ENCODE measurements around the gene GARNL3.

Gene GARNL3

DNA sequence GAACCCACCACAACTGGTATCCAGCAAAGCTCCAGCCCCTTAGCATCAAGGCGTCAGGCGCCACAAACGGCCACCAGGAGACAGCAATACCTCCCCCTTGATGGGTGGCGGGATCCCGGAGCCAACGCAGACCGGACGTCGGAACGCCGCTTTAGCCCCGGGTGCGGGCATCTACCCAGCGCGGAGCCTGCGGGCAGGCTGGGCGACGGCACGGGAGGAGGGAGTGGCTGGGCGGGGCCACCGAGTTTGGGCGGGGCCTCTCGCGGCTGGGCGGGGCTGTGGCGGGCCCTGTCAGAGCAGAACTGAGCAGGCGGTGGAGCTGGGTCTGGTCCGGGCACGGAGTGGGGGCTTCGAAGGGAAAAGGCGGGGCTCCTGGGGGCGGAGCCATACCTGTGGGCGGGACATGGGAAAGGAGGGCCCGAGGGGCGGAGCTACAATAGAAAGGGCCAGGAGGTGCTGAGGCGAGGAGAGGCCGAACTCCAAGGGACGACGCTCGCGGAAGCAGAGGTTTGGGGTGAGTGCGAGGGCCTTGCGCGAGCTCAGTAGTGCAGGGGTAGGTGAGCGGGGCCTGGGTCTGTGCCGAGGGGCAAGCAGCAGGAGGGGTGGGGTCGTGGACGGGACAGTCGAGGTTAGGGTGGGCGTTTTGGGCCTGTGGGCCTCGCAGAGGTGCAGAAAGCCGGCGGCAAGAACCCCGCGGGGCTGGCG lies 40.2 kb upstream of the GARNL3 start:
- Histone ChIP-seq H3K27me3 (ENCODE audit: insufficient read depth, low read length) (peaks cover 42% of the 10 kb centered on the region), H2AFZ (ENCODE audit: low read length, unreplicated experiment) (peak overlapping the region; percentile 100), H3K4me1 (ENCODE audit: control insufficient read depth, insufficient read depth, low read length, unreplicated experiment) (peaks cover 10% of the 10 kb centered on the region), H3K79me2 (ENCODE audit: control insufficient read depth, insufficient read depth, low read length, unreplicated experiment) (no peaks in the 10 kb centered on the region), H3K36me3 (ENCODE audit: insufficient read depth, low read length) (no peaks in the 10 kb centered on the region), H3K4me3 (ENCODE audit: low read depth, low read length) (peak overlapping the region; percentile 89), H3K27ac (ENCODE audit: low read depth, low read length) (no peak overlapping the region)

DNA sequence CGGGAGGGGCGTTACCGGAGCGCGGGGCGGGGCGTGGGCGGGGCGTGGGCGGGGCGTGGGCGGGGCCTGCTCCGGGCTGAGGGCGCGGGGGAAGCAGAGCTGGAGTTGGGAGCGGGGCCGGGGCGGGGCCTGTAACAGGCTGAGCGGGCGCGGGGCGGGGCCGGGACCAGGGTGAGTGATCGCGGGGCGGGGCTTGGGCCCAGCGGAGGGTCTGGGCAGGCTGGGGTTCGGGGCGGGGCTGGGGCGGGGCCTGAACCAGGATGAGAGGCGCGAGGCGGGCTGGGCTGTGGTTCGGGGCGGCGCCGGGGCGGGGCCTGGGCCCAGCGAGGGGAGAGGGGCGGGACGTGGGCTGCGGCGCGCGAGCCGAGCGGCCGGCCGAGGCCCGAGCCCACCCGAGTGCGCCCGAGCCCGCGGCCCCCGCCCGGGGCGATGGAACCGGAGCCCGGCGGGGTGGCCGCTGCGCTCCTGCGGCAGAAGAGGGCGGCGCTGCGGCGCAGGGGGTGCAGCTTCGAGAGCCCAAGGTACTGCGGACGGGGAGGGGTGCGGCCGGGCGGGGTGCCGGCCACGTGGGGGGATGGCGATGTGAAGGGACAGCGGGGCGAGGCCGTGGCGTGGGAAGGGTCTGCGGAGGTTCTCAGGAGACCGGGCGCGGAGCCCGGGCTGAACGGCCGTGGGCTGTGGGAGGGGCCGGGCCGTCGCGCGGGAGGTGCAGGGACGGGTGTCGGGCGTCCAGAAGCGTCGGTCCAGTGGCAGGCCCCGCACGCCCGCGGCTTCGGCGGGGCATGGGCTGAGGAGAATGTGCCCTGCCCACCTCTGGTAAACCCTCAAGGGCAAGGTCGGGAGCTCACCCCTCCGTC lies 39.5 kb upstream of the GARNL3 start:
- no peaks in the 10 kb centered on the region for H3K36me3 ChIP-seq (ENCODE audit: insufficient read depth, low read length)
- no peak overlapping the region for H3K27ac ChIP-seq (ENCODE audit: low read depth, low read length)
- no peaks in the 10 kb centered on the region for H3K79me2 ChIP-seq (ENCODE audit: control insufficient read depth, insufficient read depth, low read length, unreplicated experiment)
- H3K27me3 ChIP-seq (ENCODE audit: insufficient read depth, low read length), result peaks cover 42% of the 10 kb centered on the region
- H2AFZ ChIP-seq (ENCODE audit: low read length, unreplicated experiment), result peak overlapping the region; percentile 80
- H3K4me1 ChIP-seq (ENCODE audit: control insufficient read depth, insufficient read depth, low read length, unreplicated experiment), result peaks cover 10% of the 10 kb centered on the region
- H3K4me3 ChIP-seq (ENCODE audit: low read depth, low read length), result peak overlapping the region; percentile 89

DNA sequence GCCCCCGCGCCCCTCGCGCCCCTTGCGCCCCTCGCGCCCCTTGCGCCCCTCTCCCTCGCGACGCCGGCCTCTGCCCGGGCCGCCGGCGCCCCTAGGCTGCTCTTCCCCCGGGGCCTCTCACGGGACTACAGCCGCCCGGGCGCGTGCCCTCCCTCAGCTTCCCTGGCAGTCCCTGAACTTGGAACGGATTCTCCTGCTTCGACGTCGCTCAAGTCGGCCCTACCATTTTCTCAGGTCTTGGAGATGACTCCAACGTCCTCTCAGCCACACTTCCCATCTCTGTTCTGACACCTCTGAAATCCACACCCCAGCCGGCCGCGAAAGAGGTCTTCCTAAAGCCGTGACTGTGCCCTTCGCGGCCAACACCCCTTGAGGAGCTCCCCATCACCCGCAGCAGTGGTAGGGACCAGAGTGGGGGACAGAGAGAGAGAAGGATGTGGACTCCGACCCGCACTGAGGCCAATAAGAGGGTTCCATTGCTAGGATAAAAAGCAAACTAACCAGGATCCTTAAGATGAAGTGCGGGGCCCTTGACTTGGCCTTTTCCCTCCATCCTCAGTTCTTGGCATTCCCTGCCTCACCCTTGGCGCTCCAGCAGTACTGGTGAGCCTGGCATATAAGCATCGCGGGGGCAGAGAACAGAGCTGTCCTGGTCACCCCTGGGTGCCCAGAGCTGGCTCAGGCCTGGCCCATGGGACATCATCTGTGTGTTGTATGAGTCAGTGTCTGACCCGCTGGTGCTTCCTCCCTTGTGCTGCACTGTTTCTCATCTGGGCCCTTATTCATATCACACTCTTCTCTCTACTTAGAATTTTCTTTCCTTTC lies 38.6 kb upstream of the GARNL3 start:
- Histone ChIP-seq H3K36me3 (ENCODE audit: insufficient read depth, low read length) (no peaks in the 10 kb centered on the region), H3K27ac (ENCODE audit: low read depth, low read length) (no peak overlapping the region), H3K79me2 (ENCODE audit: control insufficient read depth, insufficient read depth, low read length, unreplicated experiment) (no peaks in the 10 kb centered on the region), H2AFZ (ENCODE audit: low read length, unreplicated experiment) (peak overlapping the region; percentile 80), H3K27me3 (ENCODE audit: insufficient read depth, low read length) (peaks cover 35% of the 10 kb centered on the region), H3K4me3 (ENCODE audit: low read depth, low read length) (peak overlapping the region; percentile 82), H3K4me1 (ENCODE audit: control insufficient read depth, insufficient read depth, low read length, unreplicated experiment) (peaks cover 10% of the 10 kb centered on the region)

DNA sequence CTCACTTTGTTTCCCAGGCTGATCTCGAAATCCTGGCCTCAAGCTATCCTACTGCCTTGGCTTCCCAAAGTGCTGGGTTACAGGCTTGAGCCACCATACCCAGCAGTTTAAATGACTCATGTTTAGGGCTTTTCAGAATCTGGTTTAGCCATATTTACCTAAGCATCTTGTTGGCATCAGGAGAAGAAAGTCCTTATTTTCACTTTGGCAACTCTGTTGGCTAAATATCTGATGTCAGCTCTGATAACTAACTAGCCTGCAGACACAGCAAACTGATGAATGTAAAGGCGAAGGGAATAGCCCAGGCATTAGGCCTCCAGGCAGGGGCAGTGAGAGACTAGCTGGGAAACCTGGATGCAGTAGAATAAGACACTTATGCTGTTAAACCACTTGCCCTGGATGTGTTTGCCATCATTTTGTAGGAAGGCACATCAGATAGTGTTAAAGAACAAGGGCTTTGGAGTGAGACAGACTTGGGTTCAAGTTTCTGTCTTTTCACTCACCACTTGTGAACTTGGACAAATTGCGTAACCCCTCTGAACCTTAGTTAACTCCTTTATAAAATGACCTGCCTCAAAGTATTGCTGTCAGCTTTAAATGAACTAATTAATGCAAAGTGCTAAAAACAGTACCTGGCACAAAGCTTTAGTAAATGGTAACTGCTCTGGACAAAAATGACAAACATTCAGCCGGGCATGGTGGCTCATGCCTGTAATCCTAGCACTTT lies 34.7 kb upstream of the GARNL3 start:
- no peaks in the 10 kb centered on the region for H3K27me3 ChIP-seq (ENCODE audit: insufficient read depth, low read length)
- H3K4me3 ChIP-seq (ENCODE audit: low read depth, low read length), result no peak overlapping the region
- peaks cover 15% of the 10 kb centered on the region for H3K4me1 ChIP-seq (ENCODE audit: control insufficient read depth, insufficient read depth, low read length, unreplicated experiment)
- no peaks in the 10 kb centered on the region for H3K79me2 ChIP-seq (ENCODE audit: control insufficient read depth, insufficient read depth, low read length, unreplicated experiment)
- no peaks in the 10 kb centered on the region for H3K36me3 ChIP-seq (ENCODE audit: insufficient read depth, low read length)
- no peak overlapping the region for H3K27ac ChIP-seq (ENCODE audit: low read depth, low read length)
- H2AFZ ChIP-seq (ENCODE audit: low read length, unreplicated experiment), result no peak overlapping the region

DNA sequence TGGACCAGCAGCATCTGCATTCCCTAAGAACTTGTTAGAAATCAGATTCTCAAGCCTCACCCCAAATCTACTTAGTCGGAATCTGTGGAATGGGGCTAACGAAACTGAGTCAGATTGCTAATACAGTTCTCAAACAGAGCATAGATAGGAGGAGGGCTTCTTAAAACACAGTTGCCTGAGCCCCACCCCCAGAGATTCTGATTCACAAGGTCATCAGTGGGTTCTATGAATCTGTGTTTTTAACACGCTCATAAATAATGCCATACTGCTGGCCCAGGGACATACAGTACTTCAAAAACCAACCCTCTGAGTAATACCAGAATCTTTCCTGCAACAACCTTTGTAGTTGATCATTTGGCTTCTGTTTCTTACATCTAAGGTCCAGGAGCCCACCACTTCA lies 32.9 kb upstream of the GARNL3 start:
- no peak overlapping the region for H3K4me3 ChIP-seq (ENCODE audit: low read depth, low read length)

DNA sequence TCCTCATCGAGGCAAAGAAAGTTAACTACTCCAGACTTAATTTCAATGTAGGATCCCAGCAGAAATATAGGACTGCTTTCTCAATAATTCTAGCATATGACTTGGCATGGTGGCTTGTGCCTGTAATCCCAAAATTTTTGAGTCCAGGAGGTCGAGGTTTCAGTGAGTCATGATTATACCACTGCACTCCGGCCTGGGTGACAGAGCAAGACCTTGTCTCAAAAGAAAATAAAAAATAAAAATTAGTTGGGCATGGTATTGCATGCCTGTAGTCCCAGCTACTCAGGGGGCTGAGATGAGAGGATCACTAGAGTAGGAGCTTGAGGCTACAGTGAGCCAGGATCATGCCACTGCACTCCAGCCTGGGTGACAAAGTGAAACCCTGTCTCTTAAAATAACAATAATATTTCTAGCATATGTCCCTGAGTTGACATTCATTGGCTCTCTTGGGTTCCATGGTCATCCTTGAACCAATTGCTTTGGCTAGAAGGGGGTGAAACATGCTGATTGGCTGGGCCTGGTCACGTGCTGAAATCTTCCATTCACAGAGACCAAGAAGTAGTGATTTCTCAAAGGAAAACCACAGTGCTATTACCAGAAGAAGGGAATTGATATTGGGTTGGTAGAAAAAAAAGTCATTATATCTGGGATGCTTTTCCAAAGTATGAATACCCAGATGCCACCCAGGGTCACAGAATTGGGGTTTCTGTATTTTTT lies 31.6 kb upstream of the GARNL3 start:
- Histone ChIP-seq H3K4me1 (ENCODE audit: control insufficient read depth, insufficient read depth, low read length, unreplicated experiment) (peaks cover 5% of the 10 kb centered on the region), H3K27ac (ENCODE audit: low read depth, low read length) (no peak overlapping the region), H3K27me3 (ENCODE audit: insufficient read depth, low read length) (no peaks in the 10 kb centered on the region), H3K79me2 (ENCODE audit: control insufficient read depth, insufficient read depth, low read length, unreplicated experiment) (no peaks in the 10 kb centered on the region), H2AFZ (ENCODE audit: low read length, unreplicated experiment) (no peak overlapping the region), H3K4me3 (ENCODE audit: low read depth, low read length) (no peak overlapping the region), H3K36me3 (ENCODE audit: insufficient read depth, low read length) (no peaks in the 10 kb centered on the region)

More for the DNA sequence above, 32.9 kb upstream of the GARNL3 start:
- no peaks in the 10 kb centered on the region for H3K79me2 ChIP-seq (ENCODE audit: control insufficient read depth, insufficient read depth, low read length, unreplicated experiment)
- no peaks in the 10 kb centered on the region for H3K27me3 ChIP-seq (ENCODE audit: insufficient read depth, low read length)
- H2AFZ ChIP-seq (ENCODE audit: low read length, unreplicated experiment), result no peak overlapping the region
- H3K4me1 ChIP-seq (ENCODE audit: control insufficient read depth, insufficient read depth, low read length, unreplicated experiment), result peaks cover 6% of the 10 kb centered on the region
- H3K27ac ChIP-seq (ENCODE audit: low read depth, low read length), result no peak overlapping the region
- H3K36me3 ChIP-seq (ENCODE audit: insufficient read depth, low read length), result no peaks in the 10 kb centered on the region

DNA sequence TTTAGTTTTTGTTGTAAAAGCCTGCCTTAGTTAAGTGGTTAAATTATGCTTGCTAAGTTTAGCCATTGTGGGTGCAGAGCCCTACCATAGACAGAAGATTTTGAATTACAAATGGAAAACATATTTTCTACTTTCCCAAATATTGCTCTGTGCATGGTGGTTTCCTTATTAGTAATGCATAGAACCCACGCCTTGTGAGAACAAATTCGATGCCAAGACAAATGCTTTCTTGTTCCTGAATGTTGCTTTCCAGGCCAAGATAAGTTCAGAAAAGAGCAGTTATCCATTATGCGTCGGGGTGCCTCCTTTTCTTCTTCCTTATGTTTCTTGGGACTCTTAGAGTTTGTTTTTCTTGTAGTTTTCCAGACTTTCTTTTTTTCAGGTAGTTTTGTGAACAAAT lies 31.0 kb upstream of the GARNL3 start:
- H3K27me3 ChIP-seq (ENCODE audit: insufficient read depth, low read length), result no peaks in the 10 kb centered on the region
- no peak overlapping the region for H2AFZ ChIP-seq (ENCODE audit: low read length, unreplicated experiment)
- no peak overlapping the region for H3K27ac ChIP-seq (ENCODE audit: low read depth, low read length)
- no peaks in the 10 kb centered on the region for H3K36me3 ChIP-seq (ENCODE audit: insufficient read depth, low read length)
- no peaks in the 10 kb centered on the region for H3K79me2 ChIP-seq (ENCODE audit: control insufficient read depth, insufficient read depth, low read length, unreplicated experiment)
- H3K4me3 ChIP-seq (ENCODE audit: low read depth, low read length), result no peak overlapping the region
- peaks cover 5% of the 10 kb centered on the region for H3K4me1 ChIP-seq (ENCODE audit: control insufficient read depth, insufficient read depth, low read length, unreplicated experiment)

DNA sequence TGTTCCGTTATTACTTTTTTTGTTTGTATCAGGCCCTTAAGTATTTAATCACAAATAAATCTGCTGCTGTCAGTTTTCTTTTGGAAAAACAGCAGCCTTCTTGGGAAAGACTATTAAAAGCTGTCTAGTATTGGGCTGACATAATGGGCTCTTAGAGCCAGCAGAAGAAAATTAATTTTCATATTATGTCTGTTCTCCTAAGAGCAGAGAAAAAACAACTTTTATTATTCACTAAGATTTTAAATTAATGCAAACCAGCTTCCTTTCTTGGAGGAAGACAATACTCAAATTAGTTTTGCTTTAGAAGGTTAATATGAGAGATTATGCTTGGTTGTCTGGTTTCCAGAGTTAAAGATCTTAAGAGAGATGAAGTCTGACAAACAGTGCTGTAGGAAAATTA lies 30.6 kb upstream of the GARNL3 start:
- Histone ChIP-seq H3K4me3 (ENCODE audit: low read depth, low read length) (no peak overlapping the region), H2AFZ (ENCODE audit: low read length, unreplicated experiment) (no peak overlapping the region)

DNA sequence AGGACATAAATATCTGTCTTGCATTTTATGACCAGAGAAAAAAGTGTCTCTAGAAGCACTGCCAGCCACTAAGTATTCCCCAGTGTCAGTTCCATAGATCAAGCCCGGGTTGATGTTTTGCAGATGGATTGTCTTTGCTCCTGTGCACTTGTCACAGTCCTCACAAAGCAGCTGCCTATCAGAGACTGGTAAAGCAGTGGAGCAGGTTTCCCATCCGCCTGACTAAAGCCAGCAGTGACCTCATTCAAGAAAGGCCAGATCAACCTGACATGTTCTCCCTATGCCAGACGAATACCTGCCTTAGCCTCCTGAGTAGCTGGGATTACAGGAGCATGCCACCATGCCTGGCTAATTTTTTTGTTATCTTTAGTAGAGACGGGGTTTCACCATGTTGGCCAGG lies 26.8 kb upstream of the GARNL3 start:
- peaks cover 5% of the 10 kb centered on the region for H3K4me1 ChIP-seq (ENCODE audit: control insufficient read depth, insufficient read depth, low read length, unreplicated experiment)
- H2AFZ ChIP-seq (ENCODE audit: low read length, unreplicated experiment), result no peak overlapping the region
- no peaks in the 10 kb centered on the region for H3K79me2 ChIP-seq (ENCODE audit: control insufficient read depth, insufficient read depth, low read length, unreplicated experiment)
- no peaks in the 10 kb centered on the region for H3K27me3 ChIP-seq (ENCODE audit: insufficient read depth, low read length)
- H3K36me3 ChIP-seq (ENCODE audit: insufficient read depth, low read length), result no peaks in the 10 kb centered on the region
- no peak overlapping the region for H3K27ac ChIP-seq (ENCODE audit: low read depth, low read length)
- no peak overlapping the region for H3K4me3 ChIP-seq (ENCODE audit: low read depth, low read length)

More for the DNA sequence above, 30.6 kb upstream of the GARNL3 start:
- Histone ChIP-seq H3K27ac (ENCODE audit: low read depth, low read length) (no peak overlapping the region), H3K79me2 (ENCODE audit: control insufficient read depth, insufficient read depth, low read length, unreplicated experiment) (no peaks in the 10 kb centered on the region), H3K36me3 (ENCODE audit: insufficient read depth, low read length) (no peaks in the 10 kb centered on the region), H3K27me3 (ENCODE audit: insufficient read depth, low read length) (no peaks in the 10 kb centered on the region), H3K4me1 (ENCODE audit: control insufficient read depth, insufficient read depth, low read length, unreplicated experiment) (peaks cover 5% of the 10 kb centered on the region)

Data from ACC112 (cell line).